ENCODE measurements around the gene BCAS4.
"Not testable (repeated sequence)": the region's sequence is repeated elsewhere in the genome, so short reads cannot be mapped to it uniquely, and the experiment has no call there.

The BCAS4 gene

GRCh38 chr20:50879649-50880550 lies 85.0 kb downstream of the BCAS4 start:
- DNase-seq = no peak

GRCh38 chr20:50881759-50882424 lies 87.0 kb downstream of the BCAS4 start:
- DNase-seq = not testable (repeated sequence)

DNA sequence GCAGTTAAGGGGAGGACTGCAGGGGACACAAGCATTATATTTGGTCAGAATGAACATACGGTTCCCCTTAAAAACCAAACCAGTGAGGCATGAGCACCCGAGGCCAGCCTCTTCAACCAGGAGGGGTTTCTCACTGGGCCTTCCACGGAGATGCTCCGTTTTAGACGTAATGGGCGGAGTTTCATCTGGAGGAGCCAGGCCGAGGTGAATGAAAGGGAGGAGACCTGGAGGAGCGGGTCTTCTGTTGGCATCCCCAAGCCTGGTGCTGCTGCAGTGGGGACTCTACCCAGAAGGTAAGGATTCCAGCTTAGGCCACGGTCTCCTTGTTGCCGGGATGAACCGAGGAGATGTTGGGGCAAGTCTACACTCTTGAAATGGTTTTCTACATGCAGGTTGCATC lies 89.0 kb downstream of the BCAS4 start:
- no peak for DNase-seq

DNA sequence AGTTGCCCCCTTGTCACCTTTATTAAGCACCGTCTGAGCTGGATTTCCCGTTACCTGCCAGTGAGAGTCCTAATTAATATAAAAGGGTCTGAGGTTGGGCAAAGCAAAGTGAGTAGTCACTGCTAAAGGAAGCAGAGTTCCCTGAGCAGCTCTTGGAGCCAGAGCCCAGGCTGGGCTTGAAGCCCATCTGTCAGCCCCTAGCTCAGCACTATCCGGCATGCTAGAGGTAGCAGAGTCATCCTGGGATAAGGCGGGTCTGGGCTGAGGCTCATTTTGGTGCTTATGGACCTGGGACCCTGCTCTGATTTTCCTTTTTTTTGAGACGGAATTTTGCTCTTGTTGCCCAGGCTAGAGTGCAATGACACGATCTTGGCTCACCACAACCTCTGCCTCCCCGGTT lies 90.2 kb downstream of the BCAS4 start:
- DNase-seq = no peak

GRCh38 chr20:50885781-50886180 lies 90.9 kb downstream of the BCAS4 start:
- DNase-seq = no peak

GRCh38 chr20:50886184-50886790 lies 91.4 kb downstream of the BCAS4 start:
- DNase-seq = no peak

DNA sequence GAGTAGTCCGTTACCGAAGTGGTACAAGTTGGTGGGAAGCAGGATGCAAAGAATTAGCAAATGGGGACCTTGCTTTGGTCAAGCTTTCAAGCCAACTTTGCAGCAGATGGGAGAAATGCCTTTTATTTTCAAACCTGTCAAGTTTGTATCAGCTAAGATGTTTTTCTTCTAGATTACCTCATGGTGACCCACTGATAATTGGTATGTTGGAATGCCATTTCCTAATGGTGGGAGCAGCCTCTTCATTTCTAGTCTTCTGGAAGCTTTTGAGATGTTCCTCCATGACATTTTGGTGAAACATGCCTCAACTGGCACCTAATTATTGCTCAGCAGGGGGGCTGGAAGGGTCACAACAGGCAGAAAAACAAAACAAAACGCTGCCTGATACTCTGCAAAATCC lies 92.7 kb downstream of the BCAS4 start:
- no peak for DNase-seq

- no peak for DNase-seq
Observed at GRCh38 chr20:50891138-50891537, 96.3 kb downstream of the BCAS4 start.

DNA sequence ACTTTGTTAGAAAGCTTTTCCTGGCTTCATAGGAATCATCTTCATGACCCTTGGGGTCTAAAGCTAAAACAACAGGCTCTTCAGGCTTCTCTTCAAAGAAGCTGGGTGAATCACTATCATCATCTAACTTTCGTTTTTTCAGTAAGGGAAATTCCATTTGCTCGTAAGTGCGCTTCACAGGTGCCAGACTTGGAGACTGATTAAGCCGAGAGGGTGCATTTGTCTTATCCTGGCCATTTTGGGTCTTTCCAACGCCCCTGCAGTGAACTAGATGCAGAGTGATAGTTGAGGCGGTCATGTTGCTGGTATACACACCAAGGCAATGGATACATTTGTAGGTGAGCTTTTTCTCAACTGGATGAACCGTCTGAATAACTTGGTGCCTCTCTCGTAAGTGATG lies 97.5 kb downstream of the BCAS4 start:
- no peak for DNase-seq

DNA sequence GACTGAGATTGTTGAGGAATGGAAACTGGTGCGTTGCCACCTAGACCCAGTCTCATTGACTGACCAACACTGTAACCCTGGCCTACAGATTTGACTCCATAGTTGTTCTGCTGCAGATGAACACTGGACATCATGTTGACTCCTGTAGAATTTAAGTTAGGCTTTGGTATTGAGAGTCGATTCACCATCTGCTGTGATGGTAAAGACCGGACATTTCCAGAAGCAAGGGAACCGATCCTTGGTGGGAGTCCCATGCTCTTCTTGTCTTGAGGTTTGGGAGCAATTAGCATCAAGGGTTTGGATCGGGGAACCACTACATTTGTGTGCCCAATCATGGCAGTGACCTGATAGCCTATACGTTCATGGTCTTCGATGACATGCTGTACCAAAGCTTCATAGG lies 98.8 kb downstream of the BCAS4 start:
- no peak for DNase-seq

DNA sequence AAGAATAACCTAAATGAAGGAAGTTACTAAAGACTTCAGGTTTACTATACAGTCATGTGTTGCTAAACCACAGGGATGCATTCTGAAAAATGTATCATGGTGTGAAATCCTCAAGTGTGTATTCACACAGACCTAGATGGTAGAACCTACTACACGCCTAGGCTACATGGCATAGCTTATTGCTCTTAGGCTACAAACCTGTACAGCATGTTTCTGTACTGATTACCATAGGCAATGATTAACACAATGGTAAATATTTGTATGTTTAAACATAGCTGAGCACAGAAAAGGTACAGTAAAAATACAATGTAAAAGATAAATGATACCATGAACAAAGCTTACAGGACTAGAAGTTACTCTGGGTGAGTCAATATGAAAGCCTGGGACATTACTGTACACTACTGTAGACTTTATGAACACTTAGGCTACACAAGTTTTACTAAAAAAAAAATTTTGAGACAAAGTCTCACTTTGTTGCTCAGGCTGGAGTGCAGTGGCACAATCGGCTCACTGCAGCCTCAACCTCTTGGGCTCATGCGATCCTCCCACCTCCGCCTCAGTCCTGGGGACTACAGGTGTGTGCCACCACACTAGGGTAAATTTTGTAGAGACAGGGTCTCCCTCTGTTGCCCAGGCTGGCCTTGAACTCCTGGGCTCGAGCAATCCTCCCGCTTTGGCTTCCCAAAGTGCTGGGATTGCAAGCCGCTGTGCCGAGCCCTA lies 100.4 kb downstream of the BCAS4 start:
- DNase-seq = no peak

DNA sequence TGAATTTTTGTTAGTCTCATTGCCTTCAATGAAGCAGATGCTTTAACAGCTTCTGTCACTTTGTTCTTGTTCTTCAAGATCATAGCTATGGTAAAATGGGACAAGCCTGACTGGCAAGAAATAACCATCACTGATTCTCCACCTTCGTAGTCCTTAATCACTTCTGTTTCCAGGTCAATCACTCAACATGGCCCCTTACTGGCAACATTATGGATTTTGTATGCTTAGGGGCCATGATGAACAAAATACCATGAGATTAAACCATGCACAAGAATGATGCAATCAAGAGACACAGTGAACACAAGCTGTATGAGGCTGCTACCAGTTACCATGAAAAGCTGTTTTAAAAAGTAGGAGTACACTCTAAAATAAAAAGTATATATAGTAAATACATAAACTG lies 103.6 kb downstream of the BCAS4 start:
- no peak for DNase-seq

GRCh38 chr20:50900261-50900660 lies 105.4 kb downstream of the BCAS4 start:
- no peak for DNase-seq

DNA sequence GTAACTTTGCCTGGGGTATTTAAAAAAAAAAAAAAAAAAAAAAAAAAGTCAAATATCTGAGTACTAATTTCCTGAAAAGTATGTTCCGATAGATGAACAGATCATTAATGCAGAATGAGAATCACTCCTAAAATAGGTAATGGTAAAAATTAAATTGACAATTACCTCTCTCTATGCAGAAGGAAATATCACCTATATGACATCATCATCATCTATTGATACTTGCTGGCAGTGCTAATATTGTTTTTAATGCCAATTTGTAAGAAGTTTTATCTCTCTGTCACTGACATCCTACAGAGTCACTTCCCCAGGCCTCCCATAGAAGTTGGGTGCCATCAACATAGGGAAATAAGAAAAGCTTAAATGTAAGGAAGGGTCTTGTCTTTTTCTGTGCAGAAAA lies 106.4 kb downstream of the BCAS4 start:
- DNase-seq = no peak

GRCh38 chr20:50903353-50904051 lies 108.6 kb downstream of the BCAS4 start:
- DNase-seq = no peak

DNA sequence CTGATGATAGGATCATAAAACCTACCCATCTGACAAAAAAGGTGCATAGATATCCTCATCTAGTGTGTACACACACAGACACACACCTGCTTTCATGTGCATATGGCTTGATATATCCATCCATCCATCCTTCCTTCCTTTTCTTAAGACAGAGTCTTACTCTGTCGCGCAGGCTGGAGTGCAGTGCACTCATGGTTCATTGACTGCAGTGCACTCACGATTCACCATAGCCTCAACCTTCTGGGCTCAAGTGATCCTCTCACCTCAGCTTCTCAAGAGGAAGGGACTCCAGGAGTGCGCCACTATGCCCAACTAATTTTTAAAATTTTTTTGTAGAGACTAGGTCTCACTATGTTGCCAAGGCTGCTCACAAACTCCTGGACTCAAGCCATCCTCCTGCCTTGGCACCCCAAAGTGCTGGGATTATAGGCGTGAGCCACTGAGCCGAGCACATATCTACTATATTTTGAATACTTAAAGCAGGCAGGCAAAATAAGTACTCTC lies 109.3 kb downstream of the BCAS4 start:
- DNase-seq = no peak

GRCh38 chr20:50909413-50909812 lies 114.6 kb downstream of the BCAS4 start:
- no peak for DNase-seq

DNA sequence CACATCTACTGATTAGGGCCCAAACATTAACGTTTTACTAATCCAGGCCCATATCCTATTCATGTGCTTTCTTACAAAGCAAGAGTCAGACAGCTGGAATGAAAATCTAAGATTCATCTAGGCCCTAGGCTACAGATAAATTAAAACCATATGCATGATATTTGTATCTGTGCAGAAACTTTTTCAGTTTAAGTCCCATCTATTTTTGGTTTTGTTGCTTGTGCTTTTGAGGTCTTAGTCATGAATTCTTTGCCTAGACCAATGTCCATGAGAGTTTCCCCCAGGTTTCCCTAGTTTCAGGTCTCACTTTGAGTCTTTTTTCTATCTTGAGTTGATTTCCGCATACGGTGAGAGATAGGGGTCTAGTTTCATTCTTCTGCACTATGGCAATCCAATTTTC lies 116.2 kb downstream of the BCAS4 start:
- no peak for DNase-seq

GRCh38 chr20:50911716-50912115 lies 116.9 kb downstream of the BCAS4 start:
- DNase-seq = no peak

DNA sequence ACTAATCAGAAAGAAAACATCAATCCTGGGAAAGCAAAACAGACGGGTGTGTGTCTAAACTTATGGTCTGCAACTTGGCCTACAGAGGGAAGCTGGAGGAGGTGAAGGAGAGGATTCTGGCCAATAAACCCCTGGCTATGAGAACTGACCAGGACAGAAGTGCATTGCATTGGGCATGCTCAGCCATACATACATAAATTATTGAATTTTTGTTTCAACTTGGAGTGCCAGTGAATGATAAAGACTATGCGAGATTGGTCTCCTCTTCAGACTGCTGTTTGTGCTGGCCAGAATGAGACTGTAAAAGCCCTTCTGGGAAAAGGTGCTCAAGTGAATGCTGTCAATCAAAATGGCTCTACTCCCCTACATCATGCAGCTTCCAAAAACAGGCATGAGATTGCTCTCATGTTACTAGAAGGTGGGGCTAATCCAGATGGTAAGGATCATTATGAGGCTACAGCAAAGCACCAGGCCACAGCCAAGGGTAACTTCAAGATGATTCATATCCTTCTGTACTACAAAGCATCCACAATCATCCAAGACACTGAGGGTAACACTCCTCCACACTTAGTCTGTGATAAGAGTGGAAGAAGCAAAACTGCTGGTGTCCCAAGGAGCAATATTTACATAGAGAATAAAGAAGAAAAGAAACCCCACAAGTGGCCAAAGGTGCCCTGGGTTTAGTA lies 119.0 kb downstream of the BCAS4 start:
- DNase-seq = no peak

- DNase-seq = no peak
Observed at GRCh38 chr20:50915424-50915823, 120.6 kb downstream of the BCAS4 start.

DNA sequence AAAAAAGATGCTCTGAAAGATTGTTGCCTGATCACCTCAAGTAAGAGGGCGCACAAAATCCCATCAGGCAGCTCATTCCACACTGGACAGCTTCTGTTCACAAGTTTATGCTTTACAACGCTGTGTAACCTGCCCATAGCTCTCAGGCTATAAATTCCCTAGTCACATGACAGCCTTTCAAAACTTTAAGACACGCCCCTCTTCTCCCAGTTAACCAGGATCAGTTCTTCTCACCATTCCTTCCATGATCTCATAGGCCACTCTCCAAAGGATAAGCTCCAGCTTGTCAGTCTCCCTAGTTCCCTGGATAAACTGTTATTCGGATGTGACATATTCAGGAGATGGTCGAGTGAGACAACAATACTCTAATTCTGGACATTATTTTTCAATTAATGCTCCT lies 121.4 kb downstream of the BCAS4 start:
- no peak for DNase-seq
